ENCODE measurements around the gene WDFY4. TPM values are rescaled to one million over a fixed set of nuclear protein-coding genes. Genes with fewer than 3 reads are reported as not detected.

Gene WDFY4
- polyA plus RNA-seq, 3 donors: 0.34 to 2.1 (median 0.54) TPM

GRCh38 chr10:49023752-49024151 is 339.1 kb downstream of the WDFY4 start:
- no peak overlapping the region for H3K27ac ChIP-seq (ENCODE audit: low read depth, low read length)
- 30 to 60% (median 31%) methylated on average over 5 of the region's 5 CpGs for WGBS, 3 donors

- WGBS, 3 donors: 60 to 71% (median 65%) methylated on average over 3 of the region's 3 CpGs
- H3K27ac ChIP-seq (ENCODE audit: low read depth, low read length): no peak overlapping the region
These were observed 339.8 kb downstream of the WDFY4 start for GRCh38 chr10:49024484-49024883.

GRCh38 chr10:49025347-49025983 is 340.8 kb downstream of the WDFY4 start:
- 67 to 95% (median 91%) methylated on average over 7 of the region's 7 CpGs for WGBS, 3 donors
- no peak overlapping the region for H3K27ac ChIP-seq (ENCODE audit: low read depth, low read length)

- H3K27ac ChIP-seq (ENCODE audit: low read depth, low read length): no peak overlapping the region
- WGBS, 3 donors: 34 to 89% (median 84%) methylated on average over 2 of the region's 2 CpGs
These were observed 344.0 kb downstream of the WDFY4 start for GRCh38 chr10:49028639-49029038.

GRCh38 chr10:49029666-49030065 is 345.0 kb downstream of the WDFY4 start:
- WGBS, 3 donors: 93 to 100% (median 94%) methylated on average over 1 of the region's 1 CpG

More at GRCh38 chr10:49029666-49030065, 345.0 kb downstream of the WDFY4 start:
- H3K27ac ChIP-seq (ENCODE audit: low read depth, low read length): no peak overlapping the region

Other genes starting within 250 kb of the WDFY4 start
- 1 to 10 TPM in 1 of 3 donors, under 1 TPM in 2; 0.56 to 2.9 (median 0.98) TPM for gene ARHGAP22, start 79.8 kb upstream of the WDFY4 start, polyA plus RNA-seq